CD4-positive, alpha-beta T cell (primary cell): ENCODE results near the gene PSAPL1. TPM values are rescaled to one million over a fixed set of nuclear protein-coding genes. Genes with fewer than 3 reads are reported as not detected.

Experiments used
- ATAC-seq: fragments of 200-7000 bp; cut with Tn5 transposase; one replicate; pipeline ENCODE4 v1.10.0; 2022; ENCODE audit warnings: mild to moderate bottlenecking; ENCODE audit not compliant: poor library complexity
- CTCF ChIA-PET: fragments of 350-600 bp; sonication (Branson Sonifier 250); formaldehyde crosslinking; loops from one replicate; lab custom pipeline; 2021; ENCODE audit warnings: antibody characterized with exemption, inconsistent platforms; lab: Charles Lee
- POLR2A ChIA-PET: fragments of 350-600 bp; sonication (Branson Sonifier 250); formaldehyde crosslinking; loops from one replicate; lab custom pipeline; 2021; ENCODE audit warnings: antibody characterized with exemption, inconsistent platforms; lab: Charles Lee
- DNase-seq, 14 experiments: peaks; one replicate each; pipeline ENCODE4 v3.0.0-alpha.2; 2013 to 2020; ENCODE audit warnings: mixed read lengths in 2 of 14
- H3K27ac ChIP-seq, 2 donors: one replicate each; pipeline versions ENCODE4 v1.5.1 to v1.7.0; 2013; ENCODE audit warnings: low read length in 2 of 2, low read depth in 1 of 2, mild to moderate bottlenecking in 1 of 2
- H3K27me3 ChIP-seq, 2 experiments: 1 replicate in 1 of 2; 2 replicates in 1 of 2; pipeline versions ENCODE4 v1.6.1 to v1.7.0; 2013; ENCODE audit warnings: low read length in 2 of 2, control low read depth in 1 of 2, mild to moderate bottlenecking in 1 of 2, moderate library complexity in 1 of 2; ENCODE audit not compliant: insufficient read depth in 2 of 2, control insufficient read depth in 1 of 2
- H3K36me3 ChIP-seq: one replicate; pipeline ENCODE4 v1.6.1; 2013; ENCODE audit warnings: low read length, control low read depth; ENCODE audit not compliant: insufficient read depth
- H3K4me1 ChIP-seq: one replicate; pipeline ENCODE4 v1.6.1; 2013; ENCODE audit warnings: low read length, control low read depth; ENCODE audit not compliant: insufficient read depth
- H3K4me3 ChIP-seq: one replicate; pipeline ENCODE4 v1.5.1; 2013; ENCODE audit warnings: mild to moderate bottlenecking, low read length, moderate library complexity
- H3K9me3 ChIP-seq, 2 experiments: 1 replicate in 1 of 2; 2 replicates in 1 of 2; pipeline versions ENCODE4 v1.6.1 to v1.7.0; 2013; ENCODE audit warnings: low read length in 2 of 2, mild to moderate bottlenecking in 2 of 2, control low read depth in 1 of 2, moderate library complexity in 1 of 2; ENCODE audit not compliant: control insufficient read depth in 1 of 2, insufficient read depth in 1 of 2
- H3K27ac Mint-ChIP-seq: one replicate; pipeline ENCODE4 v1.8.0; 2020; ENCODE audit warnings: mixed read lengths
- H3K27me3 Mint-ChIP-seq: one replicate; pipeline ENCODE4 v1.8.0; 2021; ENCODE audit warnings: mixed read lengths
- H3K36me3 Mint-ChIP-seq: one replicate; pipeline ENCODE4 v1.8.0; 2021; ENCODE audit warnings: low read depth, mixed read lengths
- H3K4me1 Mint-ChIP-seq: one replicate; pipeline ENCODE4 v1.8.0; 2021; ENCODE audit warnings: low read depth, mixed read lengths
- H3K4me3 Mint-ChIP-seq: one replicate; pipeline ENCODE4 v1.8.0; 2020; ENCODE audit warnings: mild to moderate bottlenecking, mixed read lengths
- H3K9me3 Mint-ChIP-seq: one replicate; pipeline ENCODE4 v1.8.0; 2020; ENCODE audit warnings: mixed read lengths
- CTCF ChIP-seq: fragments of 200-600 bp; IDR thresholded peaks from one replicate; pipeline ENCODE4 v1.8.0; 2022; ENCODE audit warnings: antibody characterized with exemption, mild to moderate bottlenecking
- intact Hi-C, 2 experiments: fragments of 100-400 bp; cut with DNase I in 1 of 2; cut with micrococcal nuclease in 1 of 2; formaldehyde crosslinking; loops; one replicate each; pipeline versions ENCODE4 v1.15.1 to v1.9.0; 2023 to 2025; cut with DNase I, micrococcal nuclease
- total RNA-seq, 174 experiments: library from RNA in 2 of 174; stranded (reverse) in 2 of 174; gene quantifications; one replicate each; pipeline ENCODE4 v1.2.3 and lab custom pipeline; 2021 to 2026

Gene PSAPL1
- total RNA-seq, 2 experiments from 2014 or later: not detected

- ATAC-seq: no peak
- no peak overlapping the region for H3K4me3 Mint-ChIP-seq
Measured at GRCh38 chr4:7478665-7479064, 43.9 kb upstream of the PSAPL1 start.

GRCh38 chr4:7477695-7478094 is 43.0 kb upstream of the PSAPL1 start:
- Mint-ChIP-seq H3K27me3 (peaks cover 7% of the 10 kb centered on the region), H3K36me3 (no peaks in the 10 kb centered on the region), H3K4me3 (no peak overlapping the region), H3K9me3 (no peaks in the 10 kb centered on the region), H3K4me1 (no peaks in the 10 kb centered on the region), H3K27ac (no peak overlapping the region)
- CTCF ChIA-PET: no interaction called here
- Histone ChIP-seq H3K9me3 (peaks cover 0 to 17% of the 10 kb centered on the region in 2 experiments), H3K4me3 (no peak overlapping the region), H3K4me1 (no peaks in the 10 kb centered on the region), H3K27me3 (no peaks in the 10 kb centered on the region), H3K27ac (no peak overlapping the region), H3K36me3 (no peaks in the 10 kb centered on the region)
- DNase-seq (no peak), ATAC-seq (no peak)
- POLR2A ChIA-PET: no interaction called here
- intact Hi-C loops: no loop called here
- no peak for TF ChIP-seq CTCF

More at GRCh38 chr4:7478665-7479064, 43.9 kb upstream of the PSAPL1 start:
- Mint-ChIP-seq H3K27me3 (no peaks in the 10 kb centered on the region), H3K36me3 (no peaks in the 10 kb centered on the region), H3K4me1 (no peaks in the 10 kb centered on the region), H3K27ac (no peak overlapping the region), H3K9me3 (no peaks in the 10 kb centered on the region)
- CTCF ChIA-PET: no interaction called here
- Histone ChIP-seq H3K4me3 (no peak overlapping the region), H3K27ac (no peak overlapping the region), H3K4me1 (no peaks in the 10 kb centered on the region), H3K9me3 (peaks cover 0 to 17% of the 10 kb centered on the region in 2 experiments), H3K27me3 (no peaks in the 10 kb centered on the region), H3K36me3 (no peaks in the 10 kb centered on the region)
- intact Hi-C loops: no loop called here
- POLR2A ChIA-PET: no interaction called here
- TF ChIP-seq CTCF: no peak
- no peak for DNase-seq

DNA sequence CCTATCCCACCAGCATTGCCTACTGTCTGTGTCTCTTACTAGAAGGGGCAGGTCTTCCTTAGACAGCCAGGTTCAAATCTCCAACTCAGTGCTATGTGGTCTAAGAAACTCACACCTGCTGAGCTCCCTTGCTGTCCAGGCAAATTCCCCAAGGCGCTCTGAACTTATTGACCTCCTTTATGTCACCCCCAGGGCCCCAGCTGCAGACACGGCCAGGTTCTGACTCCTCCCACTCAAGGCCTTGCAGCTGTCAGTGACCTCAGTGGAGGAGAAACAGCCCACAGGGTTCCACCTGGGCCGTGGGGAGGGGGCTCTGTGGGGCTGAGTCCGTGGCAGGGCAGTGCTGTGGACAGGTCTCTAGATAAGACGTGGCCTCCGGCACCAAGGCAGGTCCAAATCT is 42.1 kb upstream of the PSAPL1 start:
- intact Hi-C loops: no loop called here
- CTCF ChIA-PET: no interaction called here
- TF ChIP-seq CTCF: no peak
- Histone ChIP-seq H3K27me3 (no peaks in the 10 kb centered on the region), H3K4me1 (no peaks in the 10 kb centered on the region), H3K9me3 (peaks cover 0 to 22% of the 10 kb centered on the region in 2 experiments), H3K27ac (no peak overlapping the region), H3K36me3 (no peaks in the 10 kb centered on the region), H3K4me3 (no peak overlapping the region)
- POLR2A ChIA-PET: no interaction called here
- no peak for ATAC-seq
- DNase-seq: no peak
- Mint-ChIP-seq H3K36me3 (no peaks in the 10 kb centered on the region), H3K4me3 (no peak overlapping the region), H3K4me1 (no peaks in the 10 kb centered on the region), H3K9me3 (no peaks in the 10 kb centered on the region), H3K27ac (no peak overlapping the region), H3K27me3 (peaks cover 13% of the 10 kb centered on the region)
